HG03571 (cell line): ENCODE results near the gene KIF26A.

ENCODE experiments used
- ATAC-seq: cut with Tn5 transposase; IDR thresholded peaks from one replicate; pipeline ENCODE4 v1.9.1; 2021; ENCODE audit not compliant: unreplicated experiment

KIF26A gene

DNA sequence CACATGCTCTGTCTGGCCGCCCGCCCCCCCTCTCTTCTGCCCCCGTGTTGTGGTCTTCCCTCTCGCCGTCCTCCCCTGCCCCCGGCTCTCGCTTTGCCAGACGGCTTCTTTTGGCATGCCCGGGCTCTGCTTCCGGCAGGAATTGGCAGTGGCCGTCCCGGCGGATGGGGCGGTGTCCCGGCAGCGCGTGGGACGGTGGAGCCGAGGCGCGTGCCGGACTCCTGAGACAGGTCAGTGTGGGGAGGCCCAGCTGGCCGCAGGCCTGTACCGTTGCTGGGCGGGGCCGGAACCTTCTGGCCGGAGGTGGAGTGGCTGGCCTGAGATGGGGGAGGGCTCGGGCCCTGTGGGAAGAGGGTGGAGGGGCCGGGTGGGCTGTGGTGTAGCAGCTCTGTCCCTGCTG lies 17.1 kb downstream of the KIF26A start:
- no peak for ATAC-seq

DNA sequence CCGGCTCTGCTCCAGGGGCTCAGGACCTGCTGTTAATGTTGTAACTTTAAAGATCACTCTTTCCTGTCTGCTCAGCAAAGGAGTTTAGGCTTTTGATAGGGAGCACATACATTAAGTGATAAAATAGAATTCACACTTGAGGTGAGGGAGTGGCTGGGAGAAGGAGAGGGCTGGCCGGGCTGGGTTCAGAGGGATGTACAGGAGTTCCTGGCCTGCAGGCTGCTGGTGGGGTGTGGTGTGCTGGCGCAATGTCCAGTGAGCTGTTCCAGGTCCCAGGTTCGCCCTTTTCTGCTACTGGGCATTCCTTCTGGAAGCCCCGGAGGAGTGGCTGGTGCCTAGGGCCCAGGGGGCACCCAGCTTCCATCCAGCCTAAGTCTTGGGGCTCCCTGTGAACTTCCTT lies 17.8 kb downstream of the KIF26A start:
- no peak for ATAC-seq

DNA sequence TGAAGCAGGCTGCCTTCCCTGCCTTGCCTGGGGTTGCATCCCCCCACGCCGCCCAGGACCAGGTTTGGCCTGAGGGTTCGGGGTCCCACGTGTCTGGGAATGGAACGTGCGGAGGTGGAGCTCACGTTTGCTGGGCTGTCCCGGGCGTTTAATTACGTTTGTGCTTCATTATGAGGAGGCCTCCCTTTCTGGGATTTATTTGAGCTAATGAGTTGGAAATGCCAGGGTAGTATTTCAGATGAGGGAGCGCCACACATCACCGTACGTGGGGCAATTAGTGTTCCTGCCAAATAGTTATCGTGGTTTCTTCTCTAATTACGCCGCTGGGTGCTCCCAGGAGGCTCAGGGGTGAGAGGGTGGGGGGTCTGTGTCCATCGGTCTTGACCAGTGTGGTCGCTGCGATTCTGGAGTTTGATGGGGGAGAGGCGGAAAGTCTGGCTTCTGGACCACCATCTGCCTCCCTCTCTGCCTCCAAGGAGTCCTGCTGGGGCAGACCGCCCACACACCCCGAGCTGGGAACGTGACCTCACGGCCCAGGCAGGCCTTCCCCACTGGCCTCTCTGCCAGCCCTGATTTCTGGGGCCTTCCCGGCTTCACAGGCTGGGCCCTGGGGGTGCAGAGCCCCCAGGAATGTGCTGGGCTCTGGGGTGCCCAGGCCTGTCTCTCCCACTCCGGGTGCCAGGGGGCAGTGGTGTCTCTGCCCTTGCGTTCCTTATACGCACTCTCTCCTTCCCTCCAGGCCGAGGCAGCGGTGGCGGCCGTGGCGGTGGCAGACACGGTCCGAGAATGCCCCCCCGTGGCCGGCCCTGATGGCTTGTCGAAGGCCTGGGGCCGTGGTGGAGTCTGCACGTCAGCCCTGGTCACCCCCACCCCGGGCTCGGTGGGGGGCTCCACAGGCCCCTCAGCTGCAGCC lies 18.9 kb downstream of the KIF26A start:
- no peak for ATAC-seq

DNA sequence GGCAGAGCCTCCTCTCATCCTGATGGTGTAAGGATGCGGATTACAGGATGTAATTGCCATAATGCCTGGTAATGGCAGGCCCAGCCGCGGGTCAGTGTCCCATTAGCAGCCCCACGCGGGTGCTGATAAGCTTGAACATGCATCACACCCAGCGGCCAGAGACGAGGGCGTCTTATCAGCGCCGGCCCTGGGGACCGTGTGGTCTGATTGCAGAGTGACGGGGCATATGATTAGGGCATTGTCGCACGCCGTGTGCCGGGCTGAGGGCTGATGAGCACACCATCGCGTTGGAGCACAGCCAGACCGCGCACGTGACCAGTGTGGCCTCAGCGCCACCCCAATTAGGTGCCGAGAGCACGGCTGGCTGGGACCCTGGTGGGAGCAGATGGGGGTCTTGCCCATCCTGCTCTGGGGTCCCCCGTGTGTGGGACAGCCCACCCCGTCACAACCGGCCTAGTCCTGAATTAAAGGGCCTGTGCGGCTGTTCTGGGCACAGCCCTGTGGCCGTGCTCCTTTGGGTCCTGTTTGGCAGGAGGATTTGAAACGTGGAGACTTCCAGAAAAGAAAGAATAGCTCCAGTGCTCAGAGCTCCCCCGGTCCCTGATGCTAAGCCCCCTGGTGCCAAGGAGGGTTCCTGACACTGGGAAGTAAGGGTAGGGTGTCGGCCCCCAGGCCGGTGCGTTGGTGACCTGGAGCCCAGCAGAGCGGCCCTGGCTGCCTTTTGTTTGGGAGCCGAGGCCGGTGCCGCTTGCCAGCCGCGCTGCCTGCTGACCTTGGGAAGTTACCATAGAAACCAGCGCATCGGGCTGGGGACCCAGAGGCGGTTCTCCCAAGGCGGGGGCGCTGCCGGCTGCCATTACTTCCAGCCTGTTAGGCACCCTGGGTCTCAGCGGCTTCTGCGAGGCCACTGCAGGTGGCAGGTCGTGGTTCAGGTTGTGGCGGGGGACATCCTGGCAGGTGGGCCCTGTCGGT lies 20.7 kb downstream of the KIF26A start:
- ATAC-seq: no peak

DNA sequence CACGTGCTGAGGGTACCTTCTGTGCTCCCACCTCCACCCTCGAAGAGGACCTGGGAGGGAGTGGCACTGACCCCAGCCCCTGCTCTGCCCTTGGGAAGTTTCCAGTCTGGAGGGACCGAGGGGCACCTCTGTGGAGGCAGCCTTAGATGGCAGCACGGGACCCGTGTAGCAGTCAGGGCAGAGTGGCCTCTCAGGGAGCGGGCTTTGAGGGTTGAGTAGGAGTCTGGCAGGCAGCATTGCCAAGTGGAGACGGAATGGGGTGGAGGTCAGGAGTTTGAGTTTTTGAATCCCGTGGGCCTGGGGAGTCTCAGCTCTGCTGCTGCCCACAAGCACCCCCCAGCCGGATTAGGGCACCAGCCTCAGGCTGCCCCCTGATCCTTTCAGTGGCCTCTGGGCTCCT lies 21.6 kb downstream of the KIF26A start:
- ATAC-seq: no peak

DNA sequence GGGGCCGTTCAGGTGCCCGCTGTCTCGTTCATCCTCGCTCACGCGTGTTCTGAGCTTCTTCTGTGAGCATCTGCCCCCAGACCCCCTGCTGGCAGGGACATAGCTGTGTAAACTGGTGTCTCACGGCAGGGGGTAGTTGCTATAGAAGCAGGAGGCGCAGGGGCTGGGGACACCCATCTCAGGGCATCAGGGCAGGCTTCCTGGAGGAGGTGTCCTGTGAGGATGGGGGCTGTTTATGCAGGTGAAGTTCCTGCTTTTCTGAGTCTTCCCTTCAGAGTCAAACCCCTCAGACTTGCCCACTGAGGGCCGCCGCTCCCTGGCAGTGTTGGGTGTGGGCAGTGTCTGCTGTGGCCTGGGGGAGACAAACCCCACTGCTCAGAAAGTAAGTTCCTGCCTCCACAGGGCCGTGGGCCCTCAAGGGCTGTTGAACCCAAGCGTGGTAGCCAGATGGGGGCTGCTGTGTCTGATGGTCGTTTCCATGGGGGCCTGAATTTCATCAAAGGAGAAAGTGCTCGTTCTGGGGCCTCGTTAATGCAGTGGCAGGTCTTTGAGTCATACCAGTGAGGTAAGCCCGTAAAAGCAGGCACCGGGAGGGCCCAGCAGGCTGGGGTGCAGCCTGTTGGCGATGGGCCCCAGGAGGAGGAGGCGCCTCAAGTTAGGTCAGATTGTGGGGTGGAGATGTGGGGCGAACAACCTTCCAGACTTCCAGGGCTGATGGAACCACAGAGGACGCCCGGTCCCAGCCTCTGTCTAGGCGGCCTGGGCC lies 23.4 kb downstream of the KIF26A start:
- no peak for ATAC-seq

DNA sequence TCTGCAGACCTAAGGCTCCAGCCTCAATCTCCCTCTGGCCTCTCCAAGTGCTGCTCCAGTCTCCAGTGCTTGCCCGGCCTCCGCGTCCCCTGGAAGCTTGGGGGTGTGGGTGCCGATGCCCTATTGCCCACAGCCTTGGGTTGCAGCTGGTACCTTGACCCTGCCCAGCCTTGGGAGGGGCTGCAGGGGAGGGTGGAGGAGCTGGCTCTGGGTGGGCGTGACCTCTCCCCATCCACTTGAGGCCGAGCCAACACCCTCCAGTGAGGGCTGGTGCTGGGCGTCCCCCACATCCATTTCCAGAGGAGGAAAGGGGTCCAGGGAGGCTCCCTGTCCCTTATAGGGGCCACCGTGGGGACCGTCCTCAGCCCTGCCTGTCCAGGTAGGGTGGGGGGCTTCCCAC lies 24.1 kb downstream of the KIF26A start:
- no peak for ATAC-seq

DNA sequence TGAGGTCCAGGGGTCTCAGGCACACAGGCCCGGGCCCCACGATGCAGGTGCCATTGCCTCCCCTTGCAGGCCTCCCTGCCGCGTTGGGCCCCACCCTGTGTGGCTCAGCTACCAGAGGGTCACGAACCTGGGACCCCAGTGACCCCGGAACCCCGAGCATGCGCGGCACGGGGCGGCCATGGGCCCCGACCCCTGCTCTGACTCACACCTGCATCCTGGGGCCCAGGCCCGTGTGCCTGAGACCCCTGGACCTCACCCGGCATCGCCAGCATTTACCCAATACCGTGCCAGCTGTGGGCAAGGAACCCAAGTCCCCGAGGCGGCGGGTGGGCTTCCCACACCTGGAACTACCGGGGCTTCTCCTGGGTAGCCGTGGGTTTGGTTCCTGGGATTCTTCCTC lies 25.2 kb downstream of the KIF26A start:
- no peak for ATAC-seq

DNA sequence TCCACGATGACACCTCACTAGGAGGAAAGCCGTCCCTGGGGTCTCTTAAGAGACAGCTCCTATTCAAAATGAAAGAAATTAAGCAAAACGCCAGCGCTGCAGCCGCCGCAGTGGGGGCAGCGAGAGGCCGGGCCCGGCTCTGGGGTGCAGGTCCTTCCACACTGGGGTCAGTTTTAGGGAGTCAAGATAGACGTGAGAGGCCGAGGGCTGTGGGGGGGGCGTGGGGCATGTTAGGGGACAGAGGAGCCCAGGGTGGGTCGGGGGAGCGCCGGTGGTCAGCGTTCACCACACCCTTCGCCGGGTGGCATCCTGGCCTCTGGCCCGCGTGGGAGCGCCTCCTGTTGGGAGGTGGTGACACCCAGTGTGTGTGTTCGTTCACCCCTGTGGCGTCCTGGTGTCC lies 25.7 kb downstream of the KIF26A start:
- ATAC-seq: no peak

DNA sequence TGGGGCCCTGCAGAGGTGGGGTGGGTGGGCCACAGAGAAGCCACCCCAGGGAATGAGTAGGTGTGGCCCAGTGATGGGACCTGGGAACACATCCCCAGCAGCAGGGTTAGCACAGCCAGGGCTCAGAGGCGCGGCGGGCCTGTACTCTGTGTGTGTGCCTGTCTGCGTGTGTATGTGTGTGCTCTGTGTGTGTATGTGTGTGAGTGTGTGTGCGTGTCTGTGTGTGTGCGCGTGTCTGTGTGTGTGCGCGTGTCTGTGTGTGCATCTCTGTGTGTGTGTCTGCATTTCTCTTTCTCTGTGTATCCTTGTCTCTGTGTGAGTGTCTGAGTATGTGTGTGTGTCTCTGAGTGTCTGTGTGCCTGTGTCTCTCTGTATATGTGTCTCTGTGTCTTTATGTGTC lies 26.1 kb downstream of the KIF26A start:
- ATAC-seq: no peak

DNA sequence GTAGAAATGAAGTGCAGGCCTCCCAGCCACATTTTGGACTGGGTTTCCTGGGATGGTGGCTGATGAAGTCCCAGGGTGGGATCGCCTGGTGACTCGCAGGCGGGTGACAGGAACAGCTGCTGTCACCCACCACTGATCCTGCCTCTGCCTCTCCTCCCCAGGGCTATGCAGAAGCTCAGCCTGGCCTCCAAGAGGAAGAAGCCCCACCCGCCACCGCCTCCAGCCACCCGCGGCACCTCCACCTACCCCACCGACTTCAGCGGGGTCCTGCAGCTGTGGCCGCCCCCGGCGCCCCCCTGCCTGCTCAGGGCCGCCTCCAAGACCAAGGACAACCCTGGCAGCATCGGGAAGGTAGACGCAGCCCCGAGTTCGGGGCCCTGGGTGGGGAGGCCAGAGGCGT lies 28.3 kb downstream of the KIF26A start:
- no peak for ATAC-seq

DNA sequence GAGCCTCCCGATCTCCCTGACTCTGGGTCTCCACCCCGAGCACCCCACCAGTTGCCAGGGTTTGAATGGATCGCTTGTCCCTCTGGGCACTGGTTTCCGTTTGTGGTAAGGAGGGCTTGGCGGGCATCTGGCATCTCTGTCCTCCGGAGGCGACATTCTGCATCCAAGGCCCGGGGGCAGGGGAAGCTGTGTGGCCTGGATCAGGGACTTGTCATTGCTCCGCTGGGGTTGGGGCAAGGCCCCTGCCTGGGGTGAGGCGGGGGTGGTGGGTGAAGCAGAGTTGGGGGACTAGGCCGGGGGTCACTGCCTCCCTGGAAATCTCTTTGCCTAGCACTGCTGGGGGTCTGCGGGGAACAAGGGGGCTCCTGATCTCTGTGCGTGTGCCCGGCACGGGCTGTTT lies 30.2 kb downstream of the KIF26A start:
- ATAC-seq: no peak

DNA sequence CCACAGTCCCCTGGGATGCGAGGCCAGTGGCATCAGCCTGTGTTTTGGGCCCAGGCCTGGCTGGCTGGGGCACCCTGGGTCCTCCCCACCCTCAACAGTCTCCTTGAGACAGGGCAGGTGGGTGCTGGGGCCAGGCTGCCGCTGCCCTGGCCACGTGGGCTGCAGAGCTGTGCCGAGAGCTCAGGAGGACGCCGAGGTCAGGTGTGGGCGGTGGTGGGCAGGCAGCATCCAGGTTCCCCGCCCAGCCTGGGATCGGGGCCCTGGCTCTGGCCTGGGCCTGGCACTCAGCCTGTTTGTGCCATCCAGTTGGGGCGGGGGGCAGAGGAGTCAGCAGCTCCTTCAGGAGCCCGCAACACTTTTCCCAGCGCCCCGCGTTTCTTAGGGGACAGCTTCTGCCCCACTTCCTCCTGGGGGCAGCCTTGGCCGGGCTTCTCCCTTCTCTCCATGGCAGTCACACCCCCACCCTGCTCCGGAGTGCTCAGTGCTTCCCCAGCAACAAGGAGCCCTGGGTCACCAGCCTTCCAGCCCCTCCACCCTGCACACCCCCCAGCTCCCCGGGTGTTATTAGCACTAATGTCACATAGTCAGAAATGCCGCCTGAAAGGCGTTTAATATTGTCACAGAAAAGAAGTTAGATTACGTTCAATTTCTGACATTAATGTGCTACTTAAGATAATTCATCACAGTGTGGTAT lies 30.8 kb downstream of the KIF26A start:
- ATAC-seq: no peak

DNA sequence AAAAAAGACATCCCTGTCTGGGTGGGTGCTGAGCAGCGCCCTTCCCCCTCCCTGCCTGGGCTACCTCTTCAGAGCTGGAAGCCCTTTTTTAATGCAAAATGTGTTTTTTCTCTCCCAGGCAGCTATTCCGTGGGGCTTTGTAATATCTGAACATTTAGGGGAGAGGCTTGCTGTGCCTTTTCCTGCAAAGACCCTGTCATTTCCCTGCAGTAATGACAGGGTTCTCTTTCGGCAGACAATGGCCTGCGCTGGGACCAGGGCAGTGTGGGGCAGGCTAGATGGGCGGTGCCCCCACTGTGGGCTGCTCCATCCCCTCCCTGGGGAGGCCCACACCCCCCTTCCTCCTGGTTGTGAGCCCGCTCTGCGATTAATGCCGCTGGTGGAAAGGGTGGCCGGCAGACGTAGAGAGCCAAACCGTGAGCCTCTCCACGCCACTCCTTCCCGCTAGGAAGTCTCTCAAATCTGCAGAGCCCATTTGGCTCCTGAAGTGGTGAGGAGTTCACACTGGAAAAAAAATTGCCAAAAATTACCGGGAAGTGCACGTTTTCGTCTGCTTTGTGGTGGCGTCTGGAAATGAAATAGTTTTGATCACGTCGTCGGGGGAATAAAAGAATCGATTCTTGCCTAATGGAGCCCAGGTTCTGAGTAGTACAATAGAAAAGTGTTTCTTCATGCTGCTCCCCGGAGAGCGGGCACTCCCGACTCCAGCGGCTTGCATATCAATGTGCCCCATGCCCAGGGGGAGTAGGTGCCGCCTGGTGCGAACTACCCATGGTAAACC lies 31.5 kb downstream of the KIF26A start:
- ATAC-seq: no peak

DNA sequence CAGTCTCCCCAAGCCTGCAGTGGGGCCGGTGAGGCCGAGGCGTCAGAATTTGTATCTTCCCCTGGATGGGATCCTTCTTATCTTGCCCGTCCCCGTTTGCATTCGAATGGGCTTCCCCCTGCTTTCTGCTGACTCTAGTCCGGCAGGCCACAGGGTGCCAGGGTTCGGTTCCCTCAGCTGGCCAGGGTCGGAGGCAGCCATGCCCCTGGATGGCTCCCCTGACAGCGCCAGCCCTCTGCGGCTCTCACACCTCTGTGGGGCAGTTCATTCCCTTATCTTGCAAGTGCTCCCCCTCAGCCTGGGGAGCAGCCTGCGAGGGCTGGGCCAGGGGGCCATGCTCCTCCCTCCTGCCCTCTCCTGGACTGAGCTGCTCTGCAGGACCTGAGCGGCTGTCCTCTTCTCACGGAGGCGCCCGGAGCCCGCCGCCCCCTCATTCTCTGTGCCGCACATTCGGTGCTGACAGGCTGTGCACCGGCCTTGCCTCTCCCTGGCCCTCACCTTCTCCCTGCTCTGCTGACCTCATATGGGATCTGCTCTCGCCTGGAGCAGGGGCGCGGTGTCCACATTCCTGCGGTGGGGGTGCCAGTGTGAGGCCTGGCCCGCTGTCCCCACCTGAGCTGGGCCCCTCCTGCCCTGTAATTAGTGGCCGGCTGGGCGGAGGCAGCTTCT lies 32.8 kb downstream of the KIF26A start:
- no peak for ATAC-seq

DNA sequence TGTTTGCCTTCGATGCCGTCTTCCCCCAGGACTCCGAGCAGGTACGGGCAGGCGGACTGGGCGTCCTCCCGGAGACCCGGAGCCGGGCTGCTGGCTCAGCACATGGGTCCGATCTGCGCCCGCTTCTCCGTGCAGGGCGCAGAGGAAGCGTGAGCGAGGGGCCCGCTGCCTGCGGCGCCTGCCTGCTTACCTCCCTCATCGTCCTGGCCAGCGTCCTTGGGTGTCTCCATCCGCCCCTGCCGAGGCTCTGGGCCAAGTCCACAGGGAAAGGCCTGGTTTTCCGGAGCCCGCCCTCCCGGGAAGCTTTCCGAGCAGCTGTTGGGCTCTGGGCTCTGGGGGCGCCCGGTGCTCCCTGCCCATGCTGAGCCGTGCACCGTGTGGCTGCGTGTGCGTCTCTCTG lies 33.5 kb downstream of the KIF26A start:
- ATAC-seq: no peak

DNA sequence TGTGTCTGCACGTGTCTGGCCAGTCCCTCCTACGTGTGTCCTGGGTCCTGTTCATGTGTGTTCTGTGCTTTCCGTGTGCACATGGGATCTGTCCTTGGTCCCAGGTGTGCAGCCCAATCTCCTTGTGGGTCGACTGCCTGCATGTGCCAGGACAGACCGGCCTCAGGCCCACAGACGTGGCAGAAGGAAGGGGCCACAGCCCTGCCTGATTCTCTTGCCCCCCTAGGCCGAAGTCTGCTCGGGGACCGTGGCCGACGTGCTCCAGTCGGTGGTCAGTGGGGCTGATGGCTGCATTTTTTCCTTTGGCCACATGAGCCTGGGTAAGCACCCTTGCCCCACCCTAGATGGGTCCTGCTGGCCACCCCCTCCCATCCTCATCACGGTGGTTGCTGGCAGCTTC lies 34.0 kb downstream of the KIF26A start:
- no peak for ATAC-seq

DNA sequence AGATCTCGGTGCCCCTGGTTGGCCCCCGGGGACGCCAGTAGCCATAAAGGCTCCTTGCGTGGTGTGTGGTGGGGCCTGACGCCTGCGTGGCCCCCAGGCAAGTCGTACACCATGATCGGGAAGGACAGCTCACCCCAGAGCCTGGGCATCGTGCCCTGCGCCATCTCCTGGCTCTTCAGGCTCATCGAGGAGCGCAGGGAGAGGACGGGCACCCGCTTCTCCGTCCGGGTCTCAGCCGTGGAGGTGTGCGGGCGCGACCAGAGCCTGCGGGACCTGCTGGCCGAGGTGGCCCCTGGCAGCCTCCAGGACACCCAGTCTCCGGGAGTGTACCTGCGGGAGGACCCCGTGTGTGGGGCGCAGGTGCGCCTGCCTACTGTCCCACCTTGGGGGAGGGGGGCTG lies 34.5 kb downstream of the KIF26A start:
- ATAC-seq: no peak

DNA sequence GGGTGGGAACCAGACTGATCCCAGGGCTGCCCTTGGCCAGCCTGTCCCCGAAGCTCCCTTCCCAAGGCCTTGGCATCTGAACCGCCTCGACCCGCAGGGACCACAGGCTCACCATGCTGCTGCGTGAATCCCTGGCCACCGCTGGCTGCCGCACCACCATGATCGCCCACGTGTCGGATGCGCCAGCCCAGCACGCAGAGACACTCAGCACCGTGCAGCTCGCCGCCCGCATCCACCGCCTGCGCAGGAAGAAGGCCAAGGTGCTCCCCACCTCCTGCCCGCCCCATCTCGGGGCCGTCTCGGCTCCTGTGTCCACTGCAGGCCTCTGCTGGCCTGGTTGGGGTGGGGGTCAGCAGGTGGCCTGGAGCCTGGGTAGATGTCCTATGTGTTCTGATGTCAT lies 35.7 kb downstream of the KIF26A start:
- no peak for ATAC-seq
